HG02588 (cell line): ENCODE data around the gene CDH4.

Source experiments
- ATAC-seq: cut with Tn5 transposase; IDR thresholded peaks from one replicate; pipeline ENCODE4 v1.9.1; 2021; ENCODE audit warnings: mild to moderate bottlenecking, moderate library complexity; ENCODE audit not compliant: unreplicated experiment

Gene CDH4

GRCh38 chr20:61660559-61660958 is 408.5 kb downstream of the CDH4 start:
- no peak for ATAC-seq

GRCh38 chr20:61661025-61661424 is 409.0 kb downstream of the CDH4 start:
- no peak for ATAC-seq

- ATAC-seq = no peak
Observed at GRCh38 chr20:61661583-61661982, 409.5 kb downstream of the CDH4 start.

GRCh38 chr20:61662226-61662967 is 410.3 kb downstream of the CDH4 start:
- ATAC-seq = no peak

GRCh38 chr20:61662968-61663331 is 410.9 kb downstream of the CDH4 start:
- no peak for ATAC-seq

- ATAC-seq = no peak
Observed at GRCh38 chr20:61663521-61664425, 411.7 kb downstream of the CDH4 start.

GRCh38 chr20:61664556-61665320 is 412.7 kb downstream of the CDH4 start:
- ATAC-seq = no peak

GRCh38 chr20:61665528-61666470 is 413.7 kb downstream of the CDH4 start:
- no peak for ATAC-seq

- no peak for ATAC-seq
Observed at GRCh38 chr20:61666471-61666832, 414.4 kb downstream of the CDH4 start.

GRCh38 chr20:61667056-61667792 is 415.2 kb downstream of the CDH4 start:
- ATAC-seq = no peak

- ATAC-seq = no peak
Observed at GRCh38 chr20:61668065-61668650, 416.1 kb downstream of the CDH4 start.

- ATAC-seq = no peak
Observed at GRCh38 chr20:61668771-61669503, 416.9 kb downstream of the CDH4 start.

- ATAC-seq = no peak
Observed at GRCh38 chr20:61670274-61670673, 418.2 kb downstream of the CDH4 start.

GRCh38 chr20:61671559-61671958 is 419.5 kb downstream of the CDH4 start:
- no peak for ATAC-seq

GRCh38 chr20:61673152-61673847 is 421.2 kb downstream of the CDH4 start:
- ATAC-seq = no peak

- no peak for ATAC-seq
Observed at GRCh38 chr20:61674121-61674520, 422.1 kb downstream of the CDH4 start.

GRCh38 chr20:61674688-61675087 is 422.6 kb downstream of the CDH4 start:
- no peak for ATAC-seq

GRCh38 chr20:61677928-61678327 is 425.9 kb downstream of the CDH4 start:
- no peak for ATAC-seq
